Subcutaneous abdominal adipose tissue (tissue), 5 donors: ENCODE measurements around the gene YPEL3.

Source experiments
- H3K27ac ChIP-seq: one replicate; pipeline ENCODE4 v1.7.0; 2013; ENCODE audit warnings: low read depth, mild to moderate bottlenecking, inconsistent platforms, low read length, moderate library complexity
- H3K27me3 ChIP-seq, 5 donors: one replicate each; pipeline ENCODE4 v1.7.0; 2013; ENCODE audit warnings: low read length in 5 of 5, inconsistent platforms in 1 of 5; ENCODE audit not compliant: control insufficient read depth in 5 of 5, insufficient read depth in 4 of 5
- H3K36me3 ChIP-seq, 5 donors: one replicate each; pipeline ENCODE4 v1.7.0; 2013; ENCODE audit warnings: low read length in 5 of 5; ENCODE audit not compliant: control insufficient read depth in 5 of 5, insufficient read depth in 5 of 5
- H3K4me1 ChIP-seq, 5 donors: one replicate each; pipeline ENCODE4 v1.7.0; 2013; ENCODE audit warnings: low read length in 5 of 5, mild to moderate bottlenecking in 3 of 5, moderate library complexity in 1 of 5; ENCODE audit not compliant: control insufficient read depth in 5 of 5, insufficient read depth in 5 of 5
- H3K4me3 ChIP-seq, 5 donors: one replicate each; pipeline ENCODE4 v1.7.0; 2013; ENCODE audit warnings: low read length in 5 of 5, low read depth in 1 of 5
- H3K9ac ChIP-seq, 5 donors: one replicate each; pipeline ENCODE4 v1.7.0; 2013; ENCODE audit warnings: low read length in 5 of 5, mild to moderate bottlenecking in 4 of 5, moderate library complexity in 3 of 5
- H3K9me3 ChIP-seq, 5 donors: one replicate each; pipeline ENCODE4 v1.7.0; 2013; ENCODE audit warnings: low read length in 5 of 5; ENCODE audit not compliant: control insufficient read depth in 5 of 5
- donor health status: healthy.
- donor health status: healthy.
- donor health status: healthy.
- donor health status: healthy.
- donor health status: healthy.

YPEL3 gene, protein sequence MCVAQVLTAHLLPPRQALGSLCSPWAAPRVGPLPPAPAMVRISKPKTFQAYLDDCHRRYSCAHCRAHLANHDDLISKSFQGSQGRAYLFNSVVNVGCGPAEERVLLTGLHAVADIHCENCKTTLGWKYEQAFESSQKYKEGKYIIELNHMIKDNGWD

DNA sequence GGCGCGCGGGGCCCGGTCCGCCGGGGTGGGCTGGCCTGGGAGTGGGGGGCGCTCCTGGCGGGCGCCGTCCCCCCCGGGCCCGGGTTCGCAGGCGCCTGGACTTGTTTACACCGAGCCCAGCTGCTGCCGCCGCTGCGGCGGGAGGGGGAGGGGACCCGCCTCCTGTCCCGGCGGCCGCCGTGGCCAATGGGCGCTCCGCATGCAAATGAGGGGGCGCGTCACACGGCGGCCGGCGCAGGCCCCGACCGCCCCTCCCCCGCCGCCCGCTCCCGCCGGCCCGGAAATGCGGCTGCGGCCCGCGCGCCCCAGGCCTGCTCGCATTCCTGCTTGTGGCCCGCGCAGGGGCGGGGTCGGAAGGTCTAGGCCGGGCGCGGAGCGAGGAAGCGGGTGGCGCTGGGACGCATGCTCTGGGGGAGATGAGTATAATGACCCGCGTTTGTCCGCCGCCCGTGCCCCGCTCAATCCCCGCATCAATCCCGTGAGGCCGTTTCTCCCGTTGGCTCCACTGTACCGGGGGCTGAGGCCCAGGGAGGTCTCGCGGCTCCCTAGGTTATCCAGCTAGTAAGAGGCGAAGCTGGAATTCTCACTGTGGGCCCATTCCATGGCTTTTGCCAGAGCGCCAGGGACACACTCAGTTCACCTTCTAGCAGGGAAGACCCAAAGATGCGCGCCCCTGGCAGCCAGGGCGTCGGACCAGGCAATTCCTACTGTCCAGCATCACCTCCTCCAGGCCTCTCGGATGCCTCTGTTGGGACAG, at the start of gene YPEL3:
YPEL3 (minus strand) TSS at position 109 of the 757 bp plus-strand sequence. CDS start 731 bp downstream, outside the sequence.
- Histone ChIP-seq H3K4me3 (peak within 1 kb of the TSS; percentile 72 to 94 (median 84)), H3K4me1 (peaks cover 6 to 44% (median 38%) of the 10 kb centered on the region in 5 donors), H3K27me3 (no peaks in the 10 kb centered on the region), H3K27ac (peak within 1 kb of the TSS; percentile 89), H3K9me3 (peaks cover 3 to 15% (median 13%) of the 10 kb centered on the region in 5 donors), H3K36me3 (peaks cover 3 to 16% (median 14%) of the 10 kb centered on the region in 5 donors), H3K9ac (peak within 1 kb of the TSS; percentile 73 to 97 (median 87))

DNA sequence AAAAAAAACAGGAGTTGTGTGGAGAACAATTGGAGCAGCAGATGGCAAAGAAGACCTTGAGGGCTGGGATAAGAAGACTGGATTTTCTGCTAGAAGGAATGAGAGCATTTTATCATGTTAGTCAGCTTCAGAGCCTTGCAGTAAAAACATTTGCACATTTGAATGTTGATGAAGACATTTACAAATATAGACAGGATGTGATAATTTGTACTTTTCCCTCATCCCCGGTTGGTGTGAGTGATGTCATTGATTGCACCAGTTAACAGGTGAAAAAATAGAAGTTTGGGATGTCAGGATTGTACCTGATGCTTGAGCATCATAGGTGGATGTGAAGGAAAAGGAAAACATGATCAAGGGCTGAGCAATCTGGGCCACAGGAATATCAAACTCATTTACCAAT, 49.6 kb upstream of the YPEL3 start:
- Histone ChIP-seq H3K4me1 (peaks cover 0 to 3% (median 0%) of the 10 kb centered on the region in 5 donors), H3K4me3 (no peak overlapping the region), H3K9ac (no peak overlapping the region), H3K9me3 (peaks cover 0 to 11% (median 3%) of the 10 kb centered on the region in 5 donors), H3K27me3 (no peaks in the 10 kb centered on the region), H3K36me3 (no peaks in the 10 kb centered on the region), H3K27ac (no peak overlapping the region)

DNA sequence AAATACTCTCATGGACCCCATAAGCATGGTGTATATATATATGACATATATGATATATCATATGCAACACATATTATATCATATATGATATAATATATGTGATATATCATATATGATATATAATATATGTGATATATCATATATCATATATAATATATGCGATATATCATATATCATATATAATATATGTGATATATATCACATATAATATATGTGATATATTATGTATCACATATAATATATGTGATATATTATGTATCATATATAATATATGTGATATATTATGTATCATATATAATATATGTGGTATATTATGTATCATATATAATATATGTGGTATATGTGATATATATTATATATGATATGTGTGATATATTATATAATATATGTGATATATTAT, 48.9 kb upstream of the YPEL3 start:
- H3K9me3 ChIP-seq, result peaks cover 0 to 11% (median 3%) of the 10 kb centered on the region in 5 donors
- H3K36me3 ChIP-seq, result no peaks in the 10 kb centered on the region
- H3K27me3 ChIP-seq, result no peaks in the 10 kb centered on the region
- no peak overlapping the region for H3K4me3 ChIP-seq
- H3K4me1 ChIP-seq, result peaks cover 0 to 3% (median 0%) of the 10 kb centered on the region in 5 donors
- no peak overlapping the region for H3K9ac ChIP-seq
- H3K27ac ChIP-seq, result no peak overlapping the region

DNA sequence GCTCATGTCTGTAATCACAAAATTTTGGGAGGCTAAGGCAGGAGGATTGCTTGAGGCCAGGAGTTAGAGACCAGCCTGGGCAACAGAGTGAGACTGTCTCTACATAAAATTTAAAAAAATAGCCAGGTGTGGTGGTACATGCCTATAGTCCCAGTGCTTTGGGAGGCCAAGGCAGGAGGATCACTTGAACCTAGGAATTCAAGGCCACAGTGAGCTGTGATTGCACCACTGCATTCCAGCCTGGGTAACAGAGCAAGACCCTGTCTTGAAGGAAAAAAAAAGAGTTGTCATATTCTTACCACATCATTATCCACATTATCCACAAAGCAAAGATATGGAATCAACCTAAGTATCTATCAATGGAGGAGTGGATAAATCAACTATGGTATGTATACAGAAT, 48.0 kb upstream of the YPEL3 start:
- Histone ChIP-seq H3K9ac (no peak overlapping the region), H3K4me1 (peaks cover 0 to 6% (median 0%) of the 10 kb centered on the region in 5 donors), H3K27me3 (no peaks in the 10 kb centered on the region), H3K27ac (no peak overlapping the region), H3K4me3 (no peak overlapping the region), H3K36me3 (no peaks in the 10 kb centered on the region), H3K9me3 (peaks cover 0 to 3% (median 0%) of the 10 kb centered on the region in 5 donors)

DNA sequence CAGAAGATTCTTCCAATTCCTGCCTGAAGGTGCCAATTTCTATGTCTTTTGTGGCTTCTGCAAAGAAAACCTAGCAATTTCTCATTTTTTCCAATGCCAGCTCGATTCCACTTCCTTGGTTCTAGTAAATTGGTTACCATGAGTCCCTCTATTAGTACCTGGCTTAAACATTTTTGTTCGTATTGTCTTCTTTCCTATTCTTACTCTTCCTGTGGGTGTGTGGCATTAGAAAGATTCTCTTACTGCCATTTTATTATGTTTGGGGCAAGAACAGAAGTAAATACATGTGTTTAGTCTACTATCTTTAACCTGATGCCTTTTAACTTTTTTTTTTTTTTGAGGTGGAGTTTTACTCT, 47.3 kb upstream of the YPEL3 start:
- no peaks in the 10 kb centered on the region for H3K9me3 ChIP-seq
- peaks cover 0 to 6% (median 0%) of the 10 kb centered on the region in 5 donors for H3K4me1 ChIP-seq
- no peaks in the 10 kb centered on the region for H3K36me3 ChIP-seq
- H3K27me3 ChIP-seq, result no peaks in the 10 kb centered on the region
- no peak overlapping the region for H3K4me3 ChIP-seq
- H3K27ac ChIP-seq, result no peak overlapping the region
- no peak overlapping the region for H3K9ac ChIP-seq

DNA sequence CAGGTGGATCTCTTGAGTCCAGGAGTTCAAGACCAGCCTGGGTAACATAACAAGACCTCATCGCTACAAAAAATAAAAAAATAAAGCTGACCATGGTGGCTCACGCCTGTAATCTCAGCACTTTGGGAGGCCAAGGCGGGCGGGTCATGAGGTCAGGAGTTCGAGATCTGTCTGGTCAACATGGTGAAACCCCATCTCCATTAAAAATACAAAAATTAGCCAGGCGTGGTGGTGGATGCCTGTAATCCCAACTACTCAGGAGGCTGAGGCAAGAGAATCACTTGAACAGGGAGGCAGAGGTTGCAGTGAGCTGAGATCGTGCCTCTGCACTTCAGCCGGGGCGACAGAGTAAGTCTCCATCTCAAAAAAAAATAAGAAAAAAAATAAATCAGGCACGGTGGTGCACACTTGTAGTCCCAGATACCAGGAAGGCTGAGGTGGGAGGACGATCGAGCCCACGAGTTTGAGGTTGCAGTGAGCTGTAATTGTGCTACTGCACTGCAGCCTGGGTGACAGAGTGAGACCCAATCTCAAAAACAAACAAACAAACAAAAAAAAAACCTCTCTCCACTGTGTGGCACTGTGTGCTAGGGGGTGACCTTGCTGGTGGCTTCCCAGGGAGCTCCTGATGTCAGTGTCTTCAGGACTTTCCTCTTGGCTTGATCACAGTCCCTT, 46.8 kb upstream of the YPEL3 start:
- H3K9ac ChIP-seq, result no peak overlapping the region
- H3K9me3 ChIP-seq, result no peaks in the 10 kb centered on the region
- H3K36me3 ChIP-seq, result no peaks in the 10 kb centered on the region
- peaks cover 0 to 6% (median 0%) of the 10 kb centered on the region in 5 donors for H3K4me1 ChIP-seq
- H3K27me3 ChIP-seq, result no peaks in the 10 kb centered on the region
- H3K27ac ChIP-seq, result no peak overlapping the region
- H3K4me3 ChIP-seq, result no peak overlapping the region

DNA sequence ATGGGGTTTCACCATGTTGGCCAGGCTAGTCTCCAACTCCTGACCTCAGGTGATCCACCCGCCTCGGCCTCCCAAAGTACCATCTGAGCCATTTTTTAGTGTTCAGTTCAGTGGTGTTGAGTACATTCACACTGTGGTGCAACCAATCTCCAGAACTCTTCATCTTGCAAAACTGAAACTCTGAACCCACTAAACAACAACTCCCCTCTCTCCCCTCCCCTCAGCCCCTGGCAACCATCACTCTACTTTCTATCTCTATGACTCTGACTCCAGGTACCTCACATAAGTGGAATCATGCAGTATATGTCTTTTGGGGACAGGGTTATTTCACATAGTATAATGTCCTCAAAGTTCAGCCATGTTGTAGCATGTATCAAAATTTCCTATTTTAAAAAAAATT, 45.7 kb upstream of the YPEL3 start:
- H3K36me3 ChIP-seq, result no peaks in the 10 kb centered on the region
- H3K4me3 ChIP-seq, result no peak overlapping the region
- no peak overlapping the region for H3K27ac ChIP-seq
- peaks cover 0 to 6% (median 0%) of the 10 kb centered on the region in 5 donors for H3K4me1 ChIP-seq
- no peaks in the 10 kb centered on the region for H3K9me3 ChIP-seq
- no peak overlapping the region for H3K9ac ChIP-seq
- no peaks in the 10 kb centered on the region for H3K27me3 ChIP-seq

DNA sequence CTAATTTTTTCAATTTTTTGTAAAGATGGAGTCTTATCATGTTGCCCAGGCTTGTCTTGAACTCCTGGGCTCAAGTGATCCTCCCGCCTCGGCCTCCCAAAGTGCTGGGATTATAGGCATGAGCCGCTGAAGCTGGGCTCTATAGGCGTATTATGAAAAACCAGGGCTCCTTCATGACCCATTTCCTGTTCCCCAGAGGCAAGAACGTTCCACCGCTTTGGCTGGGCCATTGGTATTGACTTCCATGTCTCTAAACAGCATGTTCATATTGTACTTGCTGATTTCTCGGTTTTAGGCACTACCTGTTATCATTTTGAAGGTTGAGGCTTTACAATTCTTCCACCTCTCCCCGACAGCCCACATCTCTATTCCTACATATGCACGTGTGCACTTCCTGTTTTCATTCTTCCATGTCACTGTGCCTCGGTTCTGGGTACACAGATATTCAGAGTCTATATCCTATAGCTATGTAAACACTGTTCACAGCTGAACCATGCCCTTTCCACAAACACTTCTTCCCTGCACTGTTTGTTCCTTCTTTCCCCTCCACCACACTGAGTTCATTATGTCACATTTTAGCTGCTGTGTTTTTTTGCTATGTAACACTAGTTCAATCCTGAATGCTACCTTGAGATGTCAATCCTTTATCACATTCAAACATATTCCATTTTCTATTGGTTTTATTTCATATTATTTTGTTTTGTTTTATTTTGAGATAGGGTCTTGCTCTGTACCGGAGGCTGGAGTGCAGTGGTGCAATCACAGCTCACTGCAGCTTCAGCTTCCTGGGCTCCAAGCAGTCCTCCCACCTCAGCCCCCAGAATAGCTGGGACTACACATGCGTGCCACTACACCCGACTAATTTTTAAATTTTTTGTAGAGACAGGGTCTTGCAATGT, 43.8 kb upstream of the YPEL3 start:
- no peaks in the 10 kb centered on the region for H3K36me3 ChIP-seq
- no peak overlapping the region for H3K4me3 ChIP-seq
- H3K27ac ChIP-seq, result no peak overlapping the region
- H3K9me3 ChIP-seq, result no peaks in the 10 kb centered on the region
- H3K4me1 ChIP-seq, result peaks cover 0 to 6% (median 0%) of the 10 kb centered on the region in 5 donors
- no peak overlapping the region for H3K9ac ChIP-seq
- no peaks in the 10 kb centered on the region for H3K27me3 ChIP-seq

DNA sequence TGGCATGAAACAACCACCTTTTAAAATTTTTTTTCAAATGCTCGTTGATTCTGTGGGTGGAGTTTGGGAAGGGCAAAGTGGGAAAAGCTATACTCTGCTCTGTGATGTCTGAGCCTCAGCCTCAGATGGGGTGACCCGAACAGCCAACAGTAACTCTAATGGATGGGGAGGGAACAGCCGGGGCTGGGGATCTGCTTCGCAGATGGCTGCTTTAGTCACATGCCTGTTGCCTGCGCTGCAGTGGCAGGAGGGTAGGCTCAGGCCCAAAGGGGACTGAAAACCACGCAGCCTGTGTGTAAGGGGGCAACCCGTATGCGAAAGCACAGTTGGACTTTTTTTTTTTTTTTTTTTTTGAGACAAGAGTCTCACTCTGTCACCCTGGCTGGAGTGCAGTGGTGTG, 41.9 kb upstream of the YPEL3 start:
- H3K4me1 ChIP-seq, result peaks cover 0 to 6% (median 0%) of the 10 kb centered on the region in 5 donors
- no peaks in the 10 kb centered on the region for H3K36me3 ChIP-seq
- no peaks in the 10 kb centered on the region for H3K9me3 ChIP-seq
- H3K27ac ChIP-seq, result no peak overlapping the region
- H3K9ac ChIP-seq, result no peak overlapping the region
- no peaks in the 10 kb centered on the region for H3K27me3 ChIP-seq
- no peak overlapping the region for H3K4me3 ChIP-seq
